K562 (cell line): ENCODE results near the gene DNPEP. TPM values are rescaled to one million over a fixed set of nuclear protein-coding genes. Genes with fewer than 3 reads are reported as not detected.

Source experiments
- ARHGAP35 ChIP-seq: fragments of 450-650 bp; IDR thresholded peaks from 2 replicates; pipeline ENCODE4 v1.6.1; 2018; ENCODE audit not compliant: partially characterized antibody
- BMI1 ChIP-seq: fragments of 150-350 bp; IDR thresholded peaks from 2 replicates; pipeline ENCODE4 v1.6.1; 2014; ENCODE audit warnings: low read length
- CBFA2T2 ChIP-seq: fragments of 450-650 bp; conservative IDR thresholded peaks from 2 replicates; pipeline ENCODE4 v1.6.1; 2017; ENCODE audit warnings: mild to moderate bottlenecking
- E2F6 ChIP-seq, 2 experiments: IDR thresholded peaks; 2 replicates each; pipeline ENCODE4 v1.6.1; 2011; ENCODE audit warnings: borderline replicate concordance in 1 of 2, control low read depth in 1 of 2, low read depth in 1 of 2, low read length in 1 of 2, mild to moderate bottlenecking in 1 of 2, mixed read lengths in 1 of 2, moderate library complexity in 1 of 2; ENCODE audit not compliant: insufficient read depth in 1 of 2, insufficient read length in 1 of 2, poor library complexity in 1 of 2, severe bottlenecking in 1 of 2; ENCODE audit errors: extremely low read depth in 1 of 2
- IRF2 ChIP-seq: sonication (generic); formaldehyde crosslinking; IDR thresholded peaks from 2 replicates; pipeline ENCODE4 v1.8.1; 2022; ENCODE audit warnings: mild to moderate bottlenecking, missing genetic modification reagents
- KDM4B ChIP-seq, 2 experiments: fragments of 450-650 bp in 1 of 2; sonication (generic) in 1 of 2; IDR thresholded peaks; 2 replicates each; pipeline ENCODE4 v1.6.1; 2016 to 2017; ENCODE audit warnings: borderline replicate concordance in 2 of 2, antibody characterized with exemption in 1 of 2, low read depth in 1 of 2, mild to moderate bottlenecking in 1 of 2
- KLF10 ChIP-seq: fragments of 250-450 bp; sonication (Bioruptor Pico); IDR thresholded peaks from 2 replicates; pipeline ENCODE4 v1.6.1; 2021; ENCODE audit warnings: matching md5 sums
- PURB ChIP-seq: sonication (generic); formaldehyde crosslinking; IDR thresholded peaks from 2 replicates; pipeline ENCODE4 v1.9.0; 2021; ENCODE audit warnings: low read depth, mild to moderate bottlenecking, missing genetic modification reagents
- RB1 ChIP-seq: fragments of 450-650 bp; IDR thresholded peaks from 2 replicates; pipeline ENCODE4 v1.6.1; 2017; ENCODE audit warnings: low read depth, mild to moderate bottlenecking
- RBFOX2 ChIP-seq: fragments of 200-400 bp; formaldehyde crosslinking; IDR thresholded peaks from 2 replicates; pipeline ENCODE4 v1.6.1; 2017; ENCODE audit warnings: low read depth, mild to moderate bottlenecking, low read length, moderate library complexity
- RBM15 ChIP-seq: fragments of 200-400 bp; formaldehyde crosslinking; IDR thresholded peaks from 2 replicates; pipeline ENCODE4 v1.6.1; 2018; ENCODE audit warnings: mild to moderate bottlenecking, low read length, moderate library complexity; ENCODE audit not compliant: insufficient read depth
- U2AF2 ChIP-seq: fragments of 200-400 bp; formaldehyde crosslinking; optimal IDR thresholded peaks from 2 replicates; pipeline ENCODE3; 2017; ENCODE audit warnings: low read depth, mild to moderate bottlenecking, low read length
- ZBTB2 ChIP-seq: fragments of 450-650 bp; IDR thresholded peaks from 2 replicates; pipeline ENCODE4 v1.6.1; 2016; ENCODE audit warnings: antibody characterized with exemption
- ZBTB26 ChIP-seq: fragments of 450-650 bp; formaldehyde crosslinking; IDR thresholded peaks from 2 replicates; pipeline ENCODE4 v1.4.0; 2022; ENCODE audit warnings: missing genetic modification characterization
- ZBTB43 ChIP-seq: sonication (generic); formaldehyde crosslinking; IDR thresholded peaks from 2 replicates; pipeline ENCODE4 v1.8.0; 2023; ENCODE audit warnings: mild to moderate bottlenecking, missing genetic modification reagents
- ZKSCAN3 ChIP-seq: fragments of 250-450 bp; sonication (Bioruptor Pico); IDR thresholded peaks from 2 replicates; pipeline ENCODE4 v1.4.0; 2020
- ZNF3 ChIP-seq: fragments of 250-450 bp; sonication (Bioruptor Pico); IDR thresholded peaks from 2 replicates; pipeline ENCODE4 v1.5.0; 2021; ENCODE audit warnings: mild to moderate bottlenecking, moderate library complexity
- ZNF639 ChIP-seq, 2 experiments: fragments of 200-800 bp in 1 of 2; sonication (Bioruptor generic) in 1 of 2; sonication (generic) in 1 of 2; formaldehyde crosslinking in 1 of 2; IDR thresholded peaks in 1 of 2; conservative IDR thresholded peaks in 1 of 2; 2 replicates each; pipeline versions ENCODE4 v1.5.0 to v1.6.1; 2016 to 2020; ENCODE audit warnings: missing compliant biosample characterization in 1 of 2, missing genetic modification characterization in 1 of 2, missing genetic modification reagents in 1 of 2
- ZNF695 ChIP-seq: fragments of 450-650 bp; formaldehyde crosslinking; IDR thresholded peaks from 2 replicates; pipeline ENCODE4 v1.4.0; 2020; ENCODE audit warnings: mild to moderate bottlenecking, moderate library complexity
- polyA plus RNA-seq, 8 experiments: library from polyadenylated mRNA; depleted of rRNA in 4 of 8; stranded (reverse) in 5 of 8; unstranded in 3 of 8; fragments of >200 nt; fragmentation: Nextera tagmentation in 2 of 8; fragmentation: Illumina TruSeq in 1 of 8; extraction: Ambion mirVana in 2 of 8; extraction: Trizol in 1 of 8; gene quantifications; 2 replicates each; pipeline versions ENCODE4 v1.2.1 to v1.2.3, GENCODE V29; 2011 to 2014; ENCODE audit warnings: inconsistent platforms in 1 of 8, missing spikeins in 1 of 8
- total RNA-seq, 7 experiments: library from RNA; depleted of rRNA in 6 of 7; stranded (reverse); fragments of >200 nt in 6 of 7; fragmentation: Illumina TruSeq in 2 of 7; extraction: Trizol in 2 of 7; gene quantifications; 2 replicates each; pipeline versions ENCODE4 v1.2.1 to v1.2.3, GENCODE V29; 2011 to 2021; ENCODE audit warnings: low replicate concordance in 1 of 7

Gene DNPEP
- total and polyA plus RNA-seq, 9 of the 15 experiments (the other 6 are each of a cell fraction or from before 2014, with no cell fraction given), result 34.6 to 71.4 (median 45.5) TPM

- peak in 1 of 2 experiments; percentile 44 for TF ChIP-seq E2F6 (IDR thresholded peaks at IDR 0.05; ENCODE audit: borderline replicate concordance in 1 of 2, extremely low read depth in 1 of 2, insufficient read depth in 1 of 2, insufficient read length in 1 of 2, low read depth in 1 of 2, low read length in 1 of 2, poor library complexity in 1 of 2, severe bottlenecking in 1 of 2)
- TF ChIP-seq RBFOX2, result peak; percentile 75
- no peak for TF ChIP-seq KLF10 (CRISPR knock-in tag)
- TF ChIP-seq ZNF695 (CRISPR knock-in tag), result no peak
- TF ChIP-seq CBFA2T2, result no peak
- no peak for TF ChIP-seq ZNF639 (CRISPR knock-in tag; conservative IDR thresholded peaks at IDR 0.05 in 1 of 2, IDR thresholded peaks at IDR 0.05 in 1 of 2)
- no peak for TF ChIP-seq PURB (CRISPR knock-in tag)
- TF ChIP-seq BMI1, result no peak
- no peak for TF ChIP-seq KDM4B (IDR thresholded peaks at IDR 0.05; ENCODE audit: borderline replicate concordance in 2 of 2, low read depth in 1 of 2)
- no peak for TF ChIP-seq ZBTB43 (CRISPR knock-in tag)
- no peak for TF ChIP-seq RBM15
- TF ChIP-seq ARHGAP35, result no peak
- TF ChIP-seq ZNF3 (CRISPR knock-in tag), result no peak
- TF ChIP-seq RB1, result no peak
- no peak for TF ChIP-seq ZKSCAN3 (CRISPR knock-in tag)
- TF ChIP-seq U2AF2, result no peak
- TF ChIP-seq ZBTB26 (CRISPR knock-in tag), result no peak
- peak; percentile 98 for TF ChIP-seq IRF2
- TF ChIP-seq ZBTB2, result no peak
Observed at GRCh38 chr2:219387306-219388120, at the start of gene DNPEP (continued).
